ENCODE measurements around the gene ZCCHC7.
"Not testable (repeated sequence)": the region's sequence is repeated elsewhere in the genome, so short reads cannot be mapped to it uniquely, and the experiment has no call there.

Gene ZCCHC7

GRCh38 chr9:37381094-37381741 lies 260.8 kb downstream of the ZCCHC7 start:
- DNase-seq: no peak

GRCh38 chr9:37382161-37382981 lies 262.0 kb downstream of the ZCCHC7 start:
- no peak for DNase-seq

GRCh38 chr9:37382982-37383357 lies 262.6 kb downstream of the ZCCHC7 start:
- no peak for DNase-seq

- DNase-seq: no peak
These were observed 263.0 kb downstream of the ZCCHC7 start for GRCh38 chr9:37383393-37383792.

GRCh38 chr9:37383876-37384746 lies 263.7 kb downstream of the ZCCHC7 start:
- DNase-seq: no peak

GRCh38 chr9:37385286-37385685 lies 264.9 kb downstream of the ZCCHC7 start:
- DNase-seq: no peak

- DNase-seq: no peak
These were observed 266.6 kb downstream of the ZCCHC7 start for GRCh38 chr9:37386988-37387387.

GRCh38 chr9:37390759-37391158 lies 270.4 kb downstream of the ZCCHC7 start:
- no peak for DNase-seq

- no peak for DNase-seq
These were observed 271.9 kb downstream of the ZCCHC7 start for GRCh38 chr9:37392272-37392671.

GRCh38 chr9:37395229-37395628 lies 274.9 kb downstream of the ZCCHC7 start:
- no peak for DNase-seq

- no peak for DNase-seq
These were observed 275.3 kb downstream of the ZCCHC7 start for GRCh38 chr9:37395663-37396062.

GRCh38 chr9:37397948-37398347 lies 277.6 kb downstream of the ZCCHC7 start:
- not testable (repeated sequence) for DNase-seq

GRCh38 chr9:37398464-37399025 lies 278.2 kb downstream of the ZCCHC7 start:
- no peak for DNase-seq

- DNase-seq: no peak
These were observed 279.0 kb downstream of the ZCCHC7 start for GRCh38 chr9:37399336-37399735.

- no peak for DNase-seq
These were observed 284.2 kb downstream of the ZCCHC7 start for GRCh38 chr9:37404590-37404989.

GRCh38 chr9:37405350-37405749 lies 285.0 kb downstream of the ZCCHC7 start:
- no peak for DNase-seq

- DNase-seq: no peak
These were observed 285.5 kb downstream of the ZCCHC7 start for GRCh38 chr9:37405764-37406380.

- DNase-seq: no peak
These were observed 286.4 kb downstream of the ZCCHC7 start for GRCh38 chr9:37406603-37407401.

- peak; percentile 35 to 48 for DNase-seq
These were observed 287.1 kb downstream of the ZCCHC7 start for GRCh38 chr9:37407468-37407867.

Measured in Kasumi-1 (cell line).